SU-DHL-6 (cell line): Measurements from ENCODE around the gene CDH13.

Experiments
- H2AFZ ChIP-seq: fragments of 200-600 bp; sonication (generic); 2 replicates; pipeline ENCODE4 v1.6.1; 2014; ENCODE audit warnings: low read depth, mild to moderate bottlenecking, moderate library complexity, mixed read lengths, antibody characterized with exemption, low read length; ENCODE audit not compliant: severe bottlenecking
- H3F3A ChIP-seq: fragments of 200-600 bp; shearing (Covaris generic); 2 replicates; pipeline ENCODE4 v1.6.0; 2016; ENCODE audit warnings: antibody characterized with exemption, mild to moderate bottlenecking; ENCODE audit not compliant: insufficient read depth
- H3K27ac ChIP-seq: fragments of 200-600 bp; sonication (generic); 2 replicates; pipeline ENCODE4 v1.5.1; 2016; ENCODE audit warnings: low read depth, mild to moderate bottlenecking, low read length, moderate library complexity, mixed read lengths
- H3K27me3 ChIP-seq: fragments of 200-600 bp; sonication (generic), shearing (Covaris generic); 2 replicates; pipeline ENCODE4 v1.6.0; 2014; ENCODE audit warnings: mild to moderate bottlenecking, low read length
- H3K36me3 ChIP-seq: fragments of 200-600 bp; sonication (generic); 2 replicates; pipeline ENCODE4 v1.6.1; 2014; ENCODE audit warnings: mild to moderate bottlenecking, low read length, mixed read lengths
- H3K4me2 ChIP-seq: fragments of 300-600, 200-600 bp; shearing (Covaris generic), sonication (generic); 2 replicates; pipeline ENCODE4 v1.6.0; 2014; ENCODE audit warnings: low read length, low read depth, mild to moderate bottlenecking; ENCODE audit not compliant: poor library complexity, severe bottlenecking
- H3K4me3 ChIP-seq: fragments of 200-600 bp; sonication (generic); 2 replicates; pipeline ENCODE4 v1.5.1; 2014; ENCODE audit warnings: antibody characterized with exemption, low read length, mild to moderate bottlenecking, mixed read lengths; ENCODE audit not compliant: insufficient read depth, poor library complexity, severe bottlenecking
- H3K79me2 ChIP-seq: fragments of 200-600 bp; sonication (generic); 2 replicates; pipeline ENCODE4 v1.6.1; 2014; ENCODE audit warnings: mild to moderate bottlenecking, low read length, moderate library complexity; ENCODE audit not compliant: insufficient read depth
- H3K9ac ChIP-seq: fragments of 200-600 bp; sonication (generic); 2 replicates; pipeline ENCODE4 v1.7.0; 2014; ENCODE audit warnings: mild to moderate bottlenecking, low read length
- H3K9me2 ChIP-seq: fragments of 200-600 bp; sonication (generic); replicated peaks from 2 replicates; pipeline ENCODE4 v1.6.1; 2014; ENCODE audit warnings: low read length; ENCODE audit not compliant: insufficient read depth
- H3K9me3 ChIP-seq: fragments of 200-600 bp; sonication (generic); 2 replicates; pipeline ENCODE4 v1.6.1; 2014; ENCODE audit warnings: low read length, mixed read lengths; ENCODE audit not compliant: insufficient read depth
- H4K20me1 ChIP-seq: fragments of 200-600 bp; sonication (generic); 2 replicates; pipeline ENCODE4 v1.6.1; 2014; ENCODE audit warnings: low read depth, mild to moderate bottlenecking, antibody characterized with exemption, low read length, moderate library complexity, mixed read lengths
- EZH2phosphoT487 ChIP-seq: fragments of 200-600 bp; sonication (generic), shearing (Covaris generic); conservative IDR thresholded peaks from 2 replicates; pipeline ENCODE4 v1.6.1; 2018; ENCODE audit warnings: mild to moderate bottlenecking, antibody characterized with exemption, low read length, moderate library complexity, mixed read lengths
- TF ChIP-seq, protein P1 (sequence below): fragments of 200-600 bp; sonication (generic); IDR thresholded peaks from one replicate; pipeline ENCODE4 v1.5.1; 2017; ENCODE audit warnings: antibody characterized with exemption, mild to moderate bottlenecking, low read length, moderate library complexity; ENCODE audit not compliant: insufficient read depth, poor library complexity, severe bottlenecking

The CDH13 gene

DNA sequence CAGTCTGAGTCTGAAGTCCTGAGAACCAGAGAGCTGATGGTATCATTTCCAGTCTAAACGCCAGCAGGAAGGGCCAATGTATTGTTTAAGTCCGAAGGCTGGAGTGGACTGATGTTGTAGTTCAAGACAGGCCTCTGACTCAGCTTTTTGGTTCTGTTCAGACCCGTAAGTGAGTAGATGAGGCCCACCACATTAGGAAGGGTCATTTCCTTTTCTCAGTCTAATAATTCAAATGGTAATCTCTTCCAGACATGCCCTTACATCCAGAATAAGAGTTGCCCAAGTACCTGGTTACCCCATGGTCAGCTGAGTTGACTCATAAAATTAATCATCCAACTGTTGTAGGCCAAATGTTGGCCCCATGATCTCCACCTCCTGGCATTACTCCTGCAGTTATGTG is 738.4 kb downstream of the CDH13 start:
- no peak overlapping the region for H3K4me3 ChIP-seq
- no peak overlapping the region for H3K9ac ChIP-seq

DNA sequence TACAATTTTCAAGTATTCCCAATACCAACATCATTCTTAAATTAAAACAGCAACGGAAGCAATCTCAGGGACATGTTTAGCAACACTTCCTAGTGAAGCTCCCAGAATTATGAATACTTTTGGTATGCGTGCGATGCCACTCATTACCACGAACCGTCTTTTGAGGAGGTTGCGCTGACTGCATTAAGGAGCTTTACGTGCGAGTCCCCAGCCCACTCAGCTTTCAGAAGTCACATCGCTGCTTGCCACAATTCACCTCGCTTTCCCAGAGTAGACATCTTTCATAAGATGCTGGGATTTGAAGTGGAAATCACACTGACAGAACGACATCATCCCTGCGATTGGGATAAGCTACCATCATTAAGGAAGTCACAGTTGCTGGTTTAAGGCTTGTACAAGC is 739.5 kb downstream of the CDH13 start:
- Histone ChIP-seq H3K4me2 (no peak overlapping the region), H4K20me1 (no peaks in the 10 kb centered on the region), H3K79me2 (no peaks in the 10 kb centered on the region), H3K9me3 (no peaks in the 10 kb centered on the region), H3K27ac (no peak overlapping the region), H3K36me3 (no peaks in the 10 kb centered on the region), H3F3A (no peaks in the 10 kb centered on the region), H3K4me3 (no peak overlapping the region), H2AFZ (no peak overlapping the region), H3K27me3 (no peaks in the 10 kb centered on the region), H3K9ac (no peak overlapping the region), H3K9me2 (no peaks in the 10 kb centered on the region)
- no peak for TF ChIP-seq EZH2phosphoT487
- TF ChIP-seq, protein P1, sequence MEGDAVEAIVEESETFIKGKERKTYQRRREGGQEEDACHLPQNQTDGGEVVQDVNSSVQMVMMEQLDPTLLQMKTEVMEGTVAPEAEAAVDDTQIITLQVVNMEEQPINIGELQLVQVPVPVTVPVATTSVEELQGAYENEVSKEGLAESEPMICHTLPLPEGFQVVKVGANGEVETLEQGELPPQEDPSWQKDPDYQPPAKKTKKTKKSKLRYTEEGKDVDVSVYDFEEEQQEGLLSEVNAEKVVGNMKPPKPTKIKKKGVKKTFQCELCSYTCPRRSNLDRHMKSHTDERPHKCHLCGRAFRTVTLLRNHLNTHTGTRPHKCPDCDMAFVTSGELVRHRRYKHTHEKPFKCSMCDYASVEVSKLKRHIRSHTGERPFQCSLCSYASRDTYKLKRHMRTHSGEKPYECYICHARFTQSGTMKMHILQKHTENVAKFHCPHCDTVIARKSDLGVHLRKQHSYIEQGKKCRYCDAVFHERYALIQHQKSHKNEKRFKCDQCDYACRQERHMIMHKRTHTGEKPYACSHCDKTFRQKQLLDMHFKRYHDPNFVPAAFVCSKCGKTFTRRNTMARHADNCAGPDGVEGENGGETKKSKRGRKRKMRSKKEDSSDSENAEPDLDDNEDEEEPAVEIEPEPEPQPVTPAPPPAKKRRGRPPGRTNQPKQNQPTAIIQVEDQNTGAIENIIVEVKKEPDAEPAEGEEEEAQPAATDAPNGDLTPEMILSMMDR, result no peak

More for the DNA sequence above, 738.4 kb downstream of the CDH13 start:
- Histone ChIP-seq H3K9me2 (no peaks in the 10 kb centered on the region), H3K36me3 (no peaks in the 10 kb centered on the region), H3K27ac (no peak overlapping the region), H3K4me2 (no peak overlapping the region), H3K79me2 (no peaks in the 10 kb centered on the region), H2AFZ (no peak overlapping the region), H3K27me3 (no peaks in the 10 kb centered on the region), H3K9me3 (no peaks in the 10 kb centered on the region), H4K20me1 (no peaks in the 10 kb centered on the region), H3F3A (no peaks in the 10 kb centered on the region)
- TF ChIP-seq, protein P1, result no peak
- no peak for TF ChIP-seq EZH2phosphoT487

DNA sequence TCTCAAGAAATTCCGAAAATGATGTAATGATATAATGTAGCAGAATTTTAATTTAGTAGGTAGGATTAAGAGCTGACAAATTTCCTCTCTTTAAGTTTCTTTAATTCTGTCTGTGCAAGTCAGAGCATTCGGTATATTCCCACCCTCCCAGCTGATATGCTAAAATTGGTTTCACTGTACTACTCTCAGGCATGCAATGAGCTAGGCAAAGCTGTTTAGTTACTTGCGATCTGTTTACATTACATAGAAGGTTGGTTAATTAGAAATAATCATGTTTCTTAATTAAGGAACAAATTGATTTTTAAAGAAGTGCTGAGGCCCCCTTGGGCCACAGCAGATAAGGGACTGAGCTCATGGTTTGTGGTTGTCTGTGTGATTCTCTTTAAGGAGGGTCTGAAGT is 748.2 kb downstream of the CDH13 start:
- Histone ChIP-seq H3K9me2 (no peaks in the 10 kb centered on the region), H3K4me3 (no peak overlapping the region), H4K20me1 (no peaks in the 10 kb centered on the region), H3K4me2 (no peak overlapping the region), H3K9me3 (no peaks in the 10 kb centered on the region), H3K27ac (no peak overlapping the region), H3K9ac (no peak overlapping the region), H3K36me3 (no peaks in the 10 kb centered on the region), H2AFZ (no peak overlapping the region), H3F3A (no peaks in the 10 kb centered on the region), H3K27me3 (no peaks in the 10 kb centered on the region), H3K79me2 (no peaks in the 10 kb centered on the region)
- TF ChIP-seq, protein P1, result no peak
- TF ChIP-seq EZH2phosphoT487, result no peak

DNA sequence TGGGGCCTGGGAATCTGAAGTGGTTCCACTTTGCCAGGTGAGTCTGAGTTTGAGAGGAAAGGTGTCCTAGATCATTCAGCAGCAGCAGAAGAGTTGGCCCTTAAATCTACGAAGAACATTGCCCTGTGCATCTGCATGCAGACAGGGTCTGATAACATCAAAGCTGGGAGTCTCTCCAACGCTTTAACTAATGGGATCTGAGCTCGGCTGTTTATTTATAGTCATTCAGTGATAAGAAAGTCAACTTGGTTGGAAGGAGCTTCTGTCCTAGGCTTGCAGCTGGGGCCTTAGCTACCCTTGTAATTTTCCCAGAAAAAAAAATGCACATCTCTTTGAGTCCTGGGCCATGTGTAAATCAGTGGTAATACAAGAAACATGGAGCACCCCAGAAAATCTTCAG is 763.0 kb downstream of the CDH13 start:
- Histone ChIP-seq H3K9ac (no peak overlapping the region), H3K27me3 (no peaks in the 10 kb centered on the region), H3K9me2 (no peaks in the 10 kb centered on the region), H3K79me2 (no peaks in the 10 kb centered on the region), H3K36me3 (no peaks in the 10 kb centered on the region), H4K20me1 (no peaks in the 10 kb centered on the region), H3F3A (no peaks in the 10 kb centered on the region), H2AFZ (no peak overlapping the region), H3K27ac (no peak overlapping the region), H3K9me3 (no peaks in the 10 kb centered on the region), H3K4me3 (no peak overlapping the region), H3K4me2 (no peak overlapping the region)
- no peak for TF ChIP-seq EZH2phosphoT487
- TF ChIP-seq, protein P1, result no peak
